ENCODE data around the gene DOCK1.

DOCK1 gene

DNA sequence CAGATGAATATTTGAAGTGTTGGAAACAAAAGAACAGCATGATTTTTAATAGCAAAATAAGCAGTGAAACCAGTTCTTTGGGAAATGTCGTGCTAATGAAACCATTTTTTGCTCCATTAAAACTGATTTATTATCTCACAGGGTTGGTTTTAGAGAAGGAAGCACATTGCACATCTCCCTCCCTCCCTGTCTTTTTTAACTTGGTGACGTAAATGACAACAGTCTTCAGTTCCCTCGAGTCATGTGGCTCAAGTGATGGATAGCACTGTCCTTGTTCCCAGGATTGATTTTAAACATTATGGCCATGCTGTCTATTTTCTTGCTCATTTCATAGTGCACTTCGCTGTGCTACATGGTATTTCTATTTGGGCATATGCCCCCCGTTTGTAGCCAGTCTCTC is 105.9 kb downstream of the DOCK1 start:
- no peak for DNase-seq (ENCODE audit: low read depth, low spot score)

- DNase-seq (ENCODE audit: low read depth, low spot score) = no peak
Observed at GRCh38 chr10:127012071-127012768, 107.0 kb downstream of the DOCK1 start.

GRCh38 chr10:127012769-127013152 is 107.5 kb downstream of the DOCK1 start:
- no peak for DNase-seq (ENCODE audit: low read depth, low spot score)

- DNase-seq (ENCODE audit: low read depth, low spot score) = no peak
Observed at GRCh38 chr10:127013211-127013656, 108.0 kb downstream of the DOCK1 start.

GRCh38 chr10:127013691-127014473 is 108.7 kb downstream of the DOCK1 start:
- no peak for DNase-seq (ENCODE audit: low read depth, low spot score)

DNA sequence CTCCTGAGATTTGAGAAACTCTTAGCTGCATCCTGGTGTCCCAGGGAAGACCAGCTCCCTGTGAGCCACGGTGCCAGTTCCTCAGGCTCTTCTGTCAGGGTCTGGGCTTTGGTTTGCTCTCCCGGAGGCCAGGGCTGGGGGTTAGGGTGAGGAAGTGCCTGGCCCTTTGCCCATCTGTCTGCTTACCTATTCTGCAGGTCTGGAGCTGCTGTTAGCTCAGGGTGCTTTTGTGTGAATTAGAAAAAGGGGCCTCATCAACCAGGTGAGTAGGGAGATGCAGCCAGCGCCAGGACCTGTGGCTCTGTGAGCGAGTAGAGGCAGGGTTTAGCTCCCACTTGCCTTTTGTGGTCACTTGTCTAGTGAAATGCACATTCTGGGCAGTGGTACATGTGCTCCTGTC is 109.4 kb downstream of the DOCK1 start:
- no peak for DNase-seq (ENCODE audit: low read depth, low spot score)

DNA sequence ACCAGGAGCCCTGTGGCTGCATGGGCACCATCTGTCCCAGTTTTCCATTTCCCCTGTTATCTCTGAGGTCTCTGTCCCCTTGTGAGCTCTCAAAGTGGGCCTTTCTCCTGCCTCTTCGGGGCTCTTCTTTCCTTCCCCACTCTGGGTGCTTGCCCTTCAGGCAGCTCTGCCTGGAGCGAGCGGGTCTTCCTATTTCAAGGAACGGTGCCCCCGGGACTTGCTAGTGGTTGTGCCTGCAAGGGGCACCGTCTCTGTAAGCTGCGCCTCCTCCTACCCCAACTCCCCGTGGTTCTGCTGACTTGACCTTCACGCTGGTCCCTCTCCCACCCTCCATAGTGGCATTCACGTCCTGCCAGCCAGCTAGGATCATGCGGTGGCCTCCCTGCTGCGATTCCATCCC is 110.1 kb downstream of the DOCK1 start:
- DNase-seq (ENCODE audit: low read depth, low spot score) = no peak

- DNase-seq (ENCODE audit: low read depth, low spot score) = no peak
Observed at GRCh38 chr10:127016331-127016730, 111.1 kb downstream of the DOCK1 start.

GRCh38 chr10:127017541-127018297 is 112.5 kb downstream of the DOCK1 start:
- DNase-seq (ENCODE audit: low read depth, low spot score) = no peak

DNA sequence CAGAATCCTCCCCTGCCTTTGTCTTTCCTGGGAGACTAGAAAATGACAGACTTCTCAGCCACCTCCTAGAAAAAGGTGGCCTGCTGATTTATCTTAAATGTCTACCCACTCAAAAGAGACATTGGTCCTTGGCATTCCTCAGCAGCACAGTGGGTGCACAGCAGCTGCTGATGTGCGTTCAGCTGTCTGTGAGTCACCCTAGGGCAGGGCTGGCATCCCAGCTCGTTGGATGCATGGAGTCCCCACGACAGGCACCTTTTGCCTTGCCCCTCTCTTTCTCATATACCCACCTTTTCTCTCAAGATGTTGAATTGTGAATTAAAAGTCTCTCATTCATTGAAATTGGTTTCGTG is 113.0 kb downstream of the DOCK1 start:
- no peak for DNase-seq (ENCODE audit: low read depth, low spot score)

DNA sequence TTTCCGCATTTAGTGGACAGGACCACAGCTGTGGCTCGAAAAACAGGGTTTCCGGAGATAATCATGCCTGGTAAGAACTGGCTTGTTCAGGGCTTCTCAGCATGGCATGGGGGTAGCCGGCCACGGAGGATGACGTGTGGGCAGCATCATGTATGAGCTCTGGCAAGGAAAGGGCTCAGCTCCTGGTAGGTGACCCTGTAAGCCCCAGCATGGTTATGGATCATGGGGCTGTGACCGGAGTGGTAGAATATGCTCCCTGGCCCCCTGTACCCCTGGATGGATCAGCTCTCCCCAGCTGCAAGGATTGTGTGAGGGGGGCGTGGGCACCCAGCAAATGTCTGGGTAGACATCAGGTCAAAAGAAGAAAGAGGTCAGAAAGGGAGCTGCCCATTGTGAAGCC is 113.5 kb downstream of the DOCK1 start:
- DNase-seq (ENCODE audit: low read depth, low spot score) = no peak

GRCh38 chr10:127020260-127020659 is 115.0 kb downstream of the DOCK1 start:
- no peak for DNase-seq (ENCODE audit: low read depth, low spot score)

- DNase-seq (ENCODE audit: low read depth, low spot score) = no peak
Observed at GRCh38 chr10:127021801-127022200, 116.6 kb downstream of the DOCK1 start.

DNA sequence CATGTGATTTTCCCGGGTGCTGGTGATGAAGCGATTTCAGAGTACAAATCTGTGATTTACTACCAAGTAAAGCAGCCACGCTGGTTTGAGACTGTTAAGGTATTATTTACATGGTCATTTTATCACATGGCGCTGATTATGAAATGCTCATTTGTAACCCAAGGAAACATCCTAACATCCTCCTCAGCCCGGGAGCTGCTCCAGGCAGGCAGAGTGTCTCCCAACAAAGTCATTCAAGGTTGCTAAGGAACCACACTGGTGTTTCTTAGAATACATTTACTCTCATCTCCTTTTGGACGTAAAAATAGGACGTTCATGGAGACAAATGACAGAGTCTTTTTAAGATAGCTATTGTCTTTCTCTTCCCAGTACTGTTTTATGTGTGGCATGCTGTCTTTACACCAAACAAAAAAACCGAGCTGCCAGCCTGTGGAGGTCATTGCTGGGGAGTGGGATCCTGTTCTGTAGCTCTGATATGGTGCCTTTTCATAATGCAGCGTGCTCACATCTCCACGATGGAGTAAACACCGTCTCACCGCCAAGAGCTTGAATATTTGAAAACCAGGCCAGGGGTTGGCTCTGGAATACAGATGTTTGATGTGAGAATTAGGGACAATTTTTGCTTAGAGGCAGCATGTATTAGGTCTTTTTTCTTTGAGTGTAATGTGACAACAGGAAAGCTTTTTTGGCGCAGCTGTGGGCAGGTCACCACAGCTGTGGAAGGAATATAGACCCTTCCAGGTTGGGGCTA is 119.6 kb downstream of the DOCK1 start:
- DNase-seq (ENCODE audit: low read depth, low spot score) = no peak

GRCh38 chr10:127027786-127028185 is 122.6 kb downstream of the DOCK1 start:
- DNase-seq (ENCODE audit: low read depth, low spot score) = no peak

DNA sequence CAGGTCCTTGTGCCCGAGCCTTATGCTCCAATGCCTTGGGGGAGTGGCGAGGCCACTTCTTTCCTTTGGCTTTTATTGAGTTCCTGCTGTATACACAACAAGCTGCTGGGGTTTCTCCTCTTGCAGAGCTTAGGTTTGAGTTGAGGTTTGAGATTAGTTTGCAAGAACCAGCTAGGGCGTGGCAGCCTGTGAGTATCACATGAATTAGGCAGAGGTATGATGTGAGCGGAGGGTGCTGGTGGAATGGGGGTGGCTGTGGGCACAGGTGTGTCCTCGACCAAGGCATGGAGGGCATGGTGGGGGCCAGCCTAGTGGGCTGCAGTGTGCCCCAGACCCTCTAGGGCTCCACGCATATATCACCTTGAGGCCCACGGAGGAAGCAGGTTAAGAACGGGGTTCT is 123.3 kb downstream of the DOCK1 start:
- DNase-seq (ENCODE audit: low read depth, low spot score) = no peak

- DNase-seq (ENCODE audit: low read depth, low spot score) = no peak
Observed at GRCh38 chr10:127029061-127029460, 123.8 kb downstream of the DOCK1 start.

DNA sequence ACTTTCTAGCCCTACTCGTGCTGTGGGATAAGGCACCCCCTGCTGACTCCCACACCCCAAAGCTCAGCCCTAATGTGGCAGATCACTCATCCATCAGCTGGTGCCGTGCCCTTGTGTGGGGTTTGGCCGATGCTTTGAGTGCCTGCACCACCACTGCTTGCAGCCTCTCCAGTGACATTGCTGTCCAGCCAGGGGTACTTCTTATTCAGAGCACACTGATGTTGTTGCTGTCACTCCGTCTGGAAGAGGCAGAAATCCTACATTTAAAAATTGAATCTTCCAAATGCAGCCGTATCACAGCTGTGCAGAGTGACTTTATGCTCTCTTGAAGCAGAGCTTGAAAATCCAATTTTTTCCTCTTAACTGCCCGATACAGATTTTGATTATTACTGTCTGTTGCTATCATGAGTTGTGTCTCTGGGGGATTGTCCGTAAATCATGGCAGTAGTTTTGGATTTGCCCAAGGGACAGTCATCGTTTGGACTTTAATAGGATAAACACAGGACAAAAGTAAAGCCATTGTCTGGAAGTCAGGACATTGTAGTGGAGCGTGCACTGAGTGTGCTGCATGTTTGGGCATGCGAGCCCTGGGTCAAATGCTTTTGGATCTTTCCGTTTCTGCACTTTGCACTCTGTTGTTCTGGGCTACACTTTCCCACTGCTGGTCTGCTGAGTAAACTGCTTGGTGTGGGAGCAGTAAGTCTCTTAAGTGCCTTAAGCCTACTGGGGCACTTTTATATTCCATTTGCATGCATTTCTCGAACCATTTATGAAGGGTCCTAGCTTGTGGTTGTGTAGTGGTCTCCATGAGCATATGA is 128.2 kb downstream of the DOCK1 start:
- DNase-seq (ENCODE audit: low read depth, low spot score) = no peak

- no peak for DNase-seq (ENCODE audit: low read depth, low spot score)
Observed at GRCh38 chr10:127034034-127034633, 128.9 kb downstream of the DOCK1 start.

GRCh38 chr10:127034790-127035189 is 129.6 kb downstream of the DOCK1 start:
- no peak for DNase-seq (ENCODE audit: low read depth, low spot score)

GRCh38 chr10:127035827-127036226 is 130.6 kb downstream of the DOCK1 start:
- DNase-seq (ENCODE audit: low read depth, low spot score) = no peak
